NB4 (cell line): ENCODE measurements around the gene CAPN14.

Experiments
- MAX ChIP-seq: IDR thresholded peaks from 2 replicates; pipeline ENCODE4 v1.6.1; 2011; ENCODE audit warnings: low read depth, low read length
- MYC ChIP-seq: IDR thresholded peaks from 2 replicates; pipeline ENCODE4 v1.6.1; 2011; ENCODE audit warnings: low read depth, low read length
- POLR2A ChIP-seq: IDR thresholded peaks from 2 replicates; pipeline ENCODE4 v1.6.1; 2011; ENCODE audit warnings: mild to moderate bottlenecking; ENCODE audit not compliant: insufficient read length; ENCODE audit errors: extremely low read depth
- TF ChIP-seq, protein P1 (sequence below): IDR thresholded peaks from one replicate; pipeline ENCODE4 v1.5.1; 2012; ENCODE audit warnings: low read depth, low read length

- TF ChIP-seq, protein P1, sequence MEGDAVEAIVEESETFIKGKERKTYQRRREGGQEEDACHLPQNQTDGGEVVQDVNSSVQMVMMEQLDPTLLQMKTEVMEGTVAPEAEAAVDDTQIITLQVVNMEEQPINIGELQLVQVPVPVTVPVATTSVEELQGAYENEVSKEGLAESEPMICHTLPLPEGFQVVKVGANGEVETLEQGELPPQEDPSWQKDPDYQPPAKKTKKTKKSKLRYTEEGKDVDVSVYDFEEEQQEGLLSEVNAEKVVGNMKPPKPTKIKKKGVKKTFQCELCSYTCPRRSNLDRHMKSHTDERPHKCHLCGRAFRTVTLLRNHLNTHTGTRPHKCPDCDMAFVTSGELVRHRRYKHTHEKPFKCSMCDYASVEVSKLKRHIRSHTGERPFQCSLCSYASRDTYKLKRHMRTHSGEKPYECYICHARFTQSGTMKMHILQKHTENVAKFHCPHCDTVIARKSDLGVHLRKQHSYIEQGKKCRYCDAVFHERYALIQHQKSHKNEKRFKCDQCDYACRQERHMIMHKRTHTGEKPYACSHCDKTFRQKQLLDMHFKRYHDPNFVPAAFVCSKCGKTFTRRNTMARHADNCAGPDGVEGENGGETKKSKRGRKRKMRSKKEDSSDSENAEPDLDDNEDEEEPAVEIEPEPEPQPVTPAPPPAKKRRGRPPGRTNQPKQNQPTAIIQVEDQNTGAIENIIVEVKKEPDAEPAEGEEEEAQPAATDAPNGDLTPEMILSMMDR: no peak
- TF ChIP-seq MAX (no peak), POLR2A (no peak), MYC (no peak)
These were observed 21.0 kb upstream of the CAPN14 start for GRCh38 chr2:31238126-31238905.
